HCT116 (cell line): ENCODE data around the gene CKS1B.

Source experiments
- ATF3 ChIP-seq: IDR thresholded peaks from 2 replicates; pipeline ENCODE4 v1.6.1; 2012
- CTCF ChIP-seq, 3 experiments: fragments of 200-600 bp in 1 of 3; sonication (generic) in 1 of 3; IDR thresholded peaks in 2 of 3; conservative IDR thresholded peaks in 1 of 3; 2 replicates each; pipeline ENCODE4 v1.5.1; 2012 to 2017; ENCODE audit warnings: low read depth in 2 of 3, low read length in 2 of 3, antibody characterized with exemption in 1 of 3, borderline replicate concordance in 1 of 3, control low read depth in 1 of 3, mild to moderate bottlenecking in 1 of 3, mixed read lengths in 1 of 3, mixed run types in 1 of 3, moderate library complexity in 1 of 3; ENCODE audit not compliant: insufficient read depth in 1 of 3
- POLR2A ChIP-seq: IDR thresholded peaks from 2 replicates; pipeline ENCODE4 v1.7.0; 2011; ENCODE audit warnings: borderline replicate concordance; ENCODE audit not compliant: insufficient read depth, insufficient read length; ENCODE audit errors: extremely low read depth
- RAD21 ChIP-seq: IDR thresholded peaks from 2 replicates; pipeline ENCODE4 v1.6.1; 2012; ENCODE audit warnings: low read depth, mild to moderate bottlenecking
- REST ChIP-seq: IDR thresholded peaks from 2 replicates; pipeline ENCODE4 v1.6.1; 2012; ENCODE audit warnings: low read depth
- ZNF274 ChIP-seq: fragments of 200-500 bp; sonication (Bioruptor generic); IDR thresholded peaks from 2 replicates; pipeline ENCODE4 v1.6.1; 2014; ENCODE audit warnings: mild to moderate bottlenecking, low read depth, low read length, inconsistent platforms

- TF ChIP-seq CTCF (IDR thresholded peaks at IDR 0.05 in 2 of 3, conservative IDR thresholded peaks at IDR 0.05 in 1 of 3; ENCODE audit: borderline replicate concordance in 1 of 3, insufficient read depth in 1 of 3, low read depth in 2 of 3, low read length in 2 of 3), result no peak
- no peak for TF ChIP-seq RAD21
- no peak for TF ChIP-seq ZNF274
- no peak for TF ChIP-seq ATF3
- TF ChIP-seq REST, result no peak
- no peak for TF ChIP-seq POLR2A
Measured at GRCh38 chr1:154969860-154970452, 4.5 kb upstream of the CKS1B start.
